SK-N-SH (cell line): ENCODE measurements around the gene C3orf52. TPM values are rescaled to one million over a fixed set of nuclear protein-coding genes. Genes with fewer than 3 reads are reported as not detected.

Source experiments
- CTCF ChIA-PET: fragments of 300-600, 350-600 bp; formaldehyde crosslinking; extraction: SDS; loops from one replicate; lab custom pipeline; 2021; lab: Yijun Ruan, JAX
- POLR2A ChIA-PET: fragments of 350-600 bp; sonication (Branson Sonifier 250); formaldehyde crosslinking; extraction: SDS; loops from one replicate; lab custom pipeline; 2020; ENCODE audit warnings: antibody characterized with exemption, inconsistent platforms; lab: Yijun Ruan, JAX
- DNase-seq: peaks from one replicate; pipeline ENCODE4 v3.0.0; 2012
- H2AFZ ChIP-seq: fragments of 200-600 bp; sonication (generic); 2 replicates; pipeline ENCODE4 v1.8.1; 2016; ENCODE audit warnings: antibody characterized with exemption, mild to moderate bottlenecking, low read depth
- H3F3A ChIP-seq: fragments of 200-600 bp; sonication (generic); replicated peaks from 2 replicates; pipeline ENCODE3; 2016; ENCODE audit warnings: antibody characterized with exemption, mild to moderate bottlenecking; ENCODE audit not compliant: insufficient read depth
- H3K27ac ChIP-seq, 2 experiments: fragments of 200-500 bp in 1 of 2; fragments of 200-600 bp in 1 of 2; sonication (Bioruptor generic) in 1 of 2; sonication (generic), shearing (Covaris generic) in 1 of 2; 2 replicates each; pipeline versions ENCODE4 v1.5.1 to v1.6.1; 2014 to 2016; ENCODE audit warnings: low read depth in 2 of 2, inconsistent platforms in 1 of 2, low read length in 1 of 2, mild to moderate bottlenecking in 1 of 2, mixed read lengths in 1 of 2
- H3K27me3 ChIP-seq: fragments of 200-600 bp; sonication (generic), shearing (Covaris generic); 2 replicates; pipeline ENCODE4 v1.6.1; 2016; ENCODE audit warnings: mixed run types; ENCODE audit not compliant: insufficient read depth
- H3K36me3 ChIP-seq, 2 experiments: fragments of 200-500 bp in 1 of 2; fragments of 200-600 bp in 1 of 2; sonication (Bioruptor generic) in 1 of 2; sonication (generic) in 1 of 2; replicated peaks in 1 of 2; 2 replicates each; pipeline versions ENCODE3 to v1.5.1; 2014 to 2016; ENCODE audit warnings: low read length in 1 of 2, mild to moderate bottlenecking in 1 of 2; ENCODE audit not compliant: insufficient read depth in 2 of 2, control insufficient read depth in 1 of 2
- H3K4me1 ChIP-seq, 2 experiments: fragments of 200-500 bp in 1 of 2; fragments of 200-600 bp in 1 of 2; sonication (Bioruptor generic) in 1 of 2; sonication (generic), shearing (Covaris generic) in 1 of 2; 2 replicates each; pipeline versions ENCODE4 v1.5.1 to v1.6.1; 2014 to 2016; ENCODE audit warnings: low read depth in 1 of 2, low read length in 1 of 2, mixed run types in 1 of 2; ENCODE audit not compliant: insufficient read depth in 2 of 2, control insufficient read depth in 1 of 2
- H3K4me2 ChIP-seq: fragments of 200-600 bp; sonication (generic), shearing (Covaris generic); 2 replicates; pipeline ENCODE4 v1.6.1; 2017; ENCODE audit warnings: mixed run types
- H3K4me3 ChIP-seq, 2 experiments: fragments of 200-500 bp in 1 of 2; fragments of 200-600 bp in 1 of 2; sonication (Bioruptor generic) in 1 of 2; sonication (generic), shearing (Covaris generic) in 1 of 2; 2 replicates each; pipeline versions ENCODE4 v1.5.1 to v1.8.1; 2014 to 2016; ENCODE audit warnings: low read depth in 2 of 2, inconsistent platforms in 1 of 2, low read length in 1 of 2, mild to moderate bottlenecking in 1 of 2, mixed read lengths in 1 of 2, moderate library complexity in 1 of 2
- H3K79me2 ChIP-seq: fragments of 200-600 bp; sonication (generic); 2 replicates; pipeline ENCODE4 v1.8.1; 2017; ENCODE audit warnings: mild to moderate bottlenecking; ENCODE audit not compliant: insufficient read depth
- H3K9ac ChIP-seq: fragments of 200-600 bp; sonication (generic); 2 replicates; pipeline ENCODE4 v1.6.1; 2017; ENCODE audit warnings: mixed run types
- H3K9me2 ChIP-seq: fragments of 200-600 bp; sonication (generic); 2 replicates; pipeline ENCODE4 v1.6.1; 2017; ENCODE audit warnings: mixed run types
- H3K9me3 ChIP-seq: fragments of 200-600 bp; sonication (generic); 2 replicates; pipeline ENCODE4 v1.6.1; 2017; ENCODE audit warnings: mixed run types, mild to moderate bottlenecking, moderate library complexity
- H4K20me1 ChIP-seq: fragments of 200-600 bp; sonication (generic); 2 replicates; pipeline ENCODE4 v1.6.1; 2017; ENCODE audit warnings: mild to moderate bottlenecking, mixed run types; ENCODE audit not compliant: insufficient read depth
- CHD2 ChIP-seq: fragments of 150-350 bp; IDR thresholded peaks from 2 replicates; pipeline ENCODE4 v1.6.1; 2018; ENCODE audit warnings: low read length; ENCODE audit not compliant: partially characterized antibody
- FOSL2 ChIP-seq: IDR thresholded peaks from 2 replicates; pipeline ENCODE4 v1.4.0; 2012; ENCODE audit warnings: low read depth, mild to moderate bottlenecking, moderate library complexity, borderline replicate concordance
- FOXM1 ChIP-seq: IDR thresholded peaks from 2 replicates; pipeline ENCODE4 v1.4.0; 2012; ENCODE audit warnings: low read depth, mild to moderate bottlenecking
- GABPA ChIP-seq: IDR thresholded peaks from 2 replicates; pipeline ENCODE4 v1.4.0; 2012; ENCODE audit warnings: low read depth, mild to moderate bottlenecking
- GATA2 ChIP-seq: sonication (generic); formaldehyde crosslinking; IDR thresholded peaks from 2 replicates; pipeline ENCODE4 v1.5.0; 2020; ENCODE audit warnings: mild to moderate bottlenecking, missing genetic modification reagents
- MXI1 ChIP-seq: IDR thresholded peaks from 2 replicates; pipeline ENCODE4 v1.6.1; 2012; ENCODE audit warnings: mild to moderate bottlenecking, low read depth, low read length, improper control_type of control experiment
- PBX3 ChIP-seq: IDR thresholded peaks from 2 replicates; pipeline ENCODE4; 2012
- RAD21 ChIP-seq: IDR thresholded peaks from 2 replicates; pipeline ENCODE4 v1.6.1; 2012; ENCODE audit warnings: mild to moderate bottlenecking, low read length
- RCOR1 ChIP-seq: fragments of 150-350 bp; IDR thresholded peaks from 2 replicates; pipeline ENCODE4 v1.6.1; 2017; ENCODE audit warnings: antibody characterized with exemption, low read length
- SIN3A ChIP-seq: IDR thresholded peaks from 2 replicates; pipeline ENCODE4 v1.6.1; 2012; ENCODE audit warnings: low read depth, mild to moderate bottlenecking, low read length, moderate library complexity, borderline replicate concordance
- TAF1 ChIP-seq: IDR thresholded peaks from 2 replicates; pipeline ENCODE4 v1.6.1; 2012; ENCODE audit warnings: low read depth, mild to moderate bottlenecking, low read length, moderate library complexity, borderline replicate concordance
- USF2 ChIP-seq: fragments of 150-350 bp; IDR thresholded peaks from 2 replicates; pipeline ENCODE4 v1.6.1; 2017; ENCODE audit warnings: antibody characterized with exemption, low read length, low read depth, borderline replicate concordance
- WGBS: methylation state at CpG from one replicate; pipeline ENCODE4 v1.1.6; 2017; ENCODE audit warnings: low lambda C conversion rate; 5-methylcytosine and 5-hydroxymethylcytosine counted together
- polyA plus RNA-seq, 3 experiments: library from polyadenylated mRNA; depleted of rRNA; stranded (reverse); fragments of >200 nt; gene quantifications; 2 replicates each; pipeline ENCODE4 v1.2.3, GENCODE V29; 2012

Gene C3orf52
- polyA plus RNA-seq, 1 of the 3 experiments (the other 2 are of a cell fraction) = 5.4 TPM

- no peaks in the 10 kb centered on the region for H3K79me2 ChIP-seq
- H3K36me3 ChIP-seq = peaks cover 0 to 18% of the 10 kb centered on the region in 2 experiments
- no peak overlapping the region for H3K9ac ChIP-seq
- TF ChIP-seq MXI1 (no peak), CHD2 (no peak), RAD21 (no peak), TAF1 (no peak), RCOR1 (no peak)
- no peak overlapping the region for H2AFZ ChIP-seq
- H3K27ac ChIP-seq = no peak overlapping the region
- no peaks in the 10 kb centered on the region for H3K27me3 ChIP-seq
- CTCF ChIA-PET = no interaction called here
- H3K4me3 ChIP-seq = no peak overlapping the region
- no peak overlapping the region for H3K4me2 ChIP-seq
- H3F3A ChIP-seq = no peaks in the 10 kb centered on the region
- no peaks in the 10 kb centered on the region; a peak in 1 of 4 replicates for H3K4me1 ChIP-seq
- H3K9me2 ChIP-seq = no peaks in the 10 kb centered on the region
- POLR2A ChIA-PET = no interaction called here
- H4K20me1 ChIP-seq = no peaks in the 10 kb centered on the region
- DNase-seq = no peak
- no peaks in the 10 kb centered on the region for H3K9me3 ChIP-seq
- 95% methylated on average over 6 of the region's 6 CpGs for WGBS
These were observed 29.7 kb downstream of the C3orf52 start for GRCh38 chr3:112115806-112116383.

- Histone ChIP-seq H3K4me2 (no peak overlapping the region), H3K36me3 (peaks cover 0 to 15% of the 10 kb centered on the region in 2 experiments), H3K27me3 (no peaks in the 10 kb centered on the region), H3F3A (no peaks in the 10 kb centered on the region), H4K20me1 (no peaks in the 10 kb centered on the region), H3K9me2 (no peaks in the 10 kb centered on the region), H3K4me3 (no peak overlapping the region), H3K79me2 (no peaks in the 10 kb centered on the region), H2AFZ (no peak overlapping the region), H3K9ac (no peak overlapping the region), H3K27ac (no peak overlapping the region), H3K4me1 (no peaks in the 10 kb centered on the region; a peak in 1 of 4 replicates), H3K9me3 (no peaks in the 10 kb centered on the region)
- no peak for DNase-seq
- TF ChIP-seq FOSL2 (no peak), GABPA (no peak), GATA2 (CRISPR knock-in tag) (no peak), USF2 (no peak), TAF1 (no peak), CHD2 (no peak), FOXM1 (no peak), SIN3A (no peak), PBX3 (no peak)
- ChIA-PET CTCF (interaction anchor here (1.1 kb wide), 1 partner anchor 414 kb away, joined by 4 read pairs; no protein-coding TSS in a partner anchor), POLR2A (no interaction called here)
- WGBS = 82% methylated on average over 13 of the region's 13 CpGs
These were observed 30.6 kb downstream of the C3orf52 start for GRCh38 chr3:112116748-112117186.
